HepG2 (cell line): ENCODE measurements around the gene RGP1. TPM values are rescaled to one million over a fixed set of nuclear protein-coding genes. Genes with fewer than 3 reads are reported as not detected.
A peak's percentile ranks its signal among the peaks of the same experiment; 100 is the strongest.

Experiments
- CHD2 ChIP-seq: IDR thresholded peaks from 2 replicates; pipeline ENCODE4 v1.6.1; 2011; ENCODE audit warnings: low read depth, low read length, improper control_type of control experiment
- ELF1 ChIP-seq: sonication (generic); formaldehyde crosslinking; IDR thresholded peaks from 2 replicates; pipeline ENCODE4 v1.4.0; 2020; ENCODE audit warnings: missing genetic modification reagents
- FUBP1 ChIP-seq: sonication (generic); formaldehyde crosslinking; IDR thresholded peaks from 2 replicates; pipeline ENCODE4 v1.5.1; 2020; ENCODE audit warnings: missing genetic modification reagents, mild to moderate bottlenecking, borderline replicate concordance
- GTF3A ChIP-seq: sonication (generic); formaldehyde crosslinking; conservative IDR thresholded peaks from 2 replicates; pipeline ENCODE4 v1.4.0; 2020; ENCODE audit warnings: mild to moderate bottlenecking, missing genetic modification reagents
- JUNB ChIP-seq: sonication (generic); formaldehyde crosslinking; IDR thresholded peaks from 2 replicates; pipeline ENCODE4 v1.8.0; 2022; ENCODE audit warnings: missing genetic modification reagents, mild to moderate bottlenecking, borderline replicate concordance
- MBNL3 ChIP-seq: fragments of 250-450 bp; sonication (Bioruptor Pico); conservative IDR thresholded peaks from 2 replicates; pipeline ENCODE4 v1.8.0; 2022; ENCODE audit warnings: mild to moderate bottlenecking, inconsistent platforms
- MEIS2 ChIP-seq: sonication (generic); formaldehyde crosslinking; IDR thresholded peaks from 2 replicates; pipeline ENCODE4 v1.9.0; 2021; ENCODE audit warnings: mild to moderate bottlenecking, missing genetic modification reagents
- NFIB ChIP-seq: sonication (generic); formaldehyde crosslinking; IDR thresholded peaks from 2 replicates; pipeline ENCODE4 v1.9.0; 2021; ENCODE audit warnings: missing genetic modification reagents, mild to moderate bottlenecking, borderline replicate concordance
- NR2F2 ChIP-seq: IDR thresholded peaks from 2 replicates; pipeline ENCODE4 v1.6.1; 2012; ENCODE audit warnings: low read depth, inconsistent platforms, borderline replicate concordance
- PLRG1 ChIP-seq: fragments of 450-650 bp; conservative IDR thresholded peaks from 2 replicates; pipeline ENCODE4 v1.6.1; 2016
- SAP130 ChIP-seq: IDR thresholded peaks from 2 replicates; pipeline ENCODE4 v1.6.1; 2016; ENCODE audit warnings: low read depth
- SIN3B ChIP-seq: fragments of 150-350 bp; IDR thresholded peaks from 2 replicates; pipeline ENCODE4 v1.6.1; 2014; ENCODE audit warnings: low read length
- THAP7 ChIP-seq: sonication (generic); formaldehyde crosslinking; IDR thresholded peaks from 2 replicates; pipeline ENCODE4 v1.8.1; 2023; ENCODE audit warnings: mild to moderate bottlenecking, missing genetic modification reagents
- ZBTB4 ChIP-seq: sonication (generic); formaldehyde crosslinking; IDR thresholded peaks from 2 replicates; pipeline ENCODE4 v1.4.0; 2020; ENCODE audit warnings: missing genetic modification reagents, mild to moderate bottlenecking, borderline replicate concordance
- ZFP41 ChIP-seq: sonication (generic); formaldehyde crosslinking; IDR thresholded peaks from 2 replicates; pipeline ENCODE4 v1.4.0; 2020; ENCODE audit warnings: mild to moderate bottlenecking, missing genetic modification reagents, borderline replicate concordance
- ZFP62 ChIP-seq: sonication (generic); formaldehyde crosslinking; IDR thresholded peaks from 2 replicates; pipeline ENCODE4 v1.4.0; 2020; ENCODE audit warnings: missing genetic modification reagents
- ZNF235 ChIP-seq: sonication (generic); formaldehyde crosslinking; IDR thresholded peaks from 2 replicates; pipeline ENCODE4 v1.8.1; 2023; ENCODE audit warnings: mild to moderate bottlenecking, missing genetic modification reagents, borderline replicate concordance
- ZNF431 ChIP-seq: sonication (generic); formaldehyde crosslinking; IDR thresholded peaks from 2 replicates; pipeline ENCODE4 v1.9.0; 2022; ENCODE audit warnings: missing genetic modification reagents, low read depth, mild to moderate bottlenecking, borderline replicate concordance
- ZNF496 ChIP-seq: sonication (generic); formaldehyde crosslinking; IDR thresholded peaks from 2 replicates; pipeline ENCODE4 v1.8.1; 2023; ENCODE audit warnings: mild to moderate bottlenecking, moderate library complexity, missing genetic modification reagents; ENCODE audit not compliant: insufficient replicate concordance
- ZNF7 ChIP-seq: IDR thresholded peaks from 2 replicates; pipeline ENCODE4 v1.6.1; 2016; ENCODE audit warnings: missing biosample characterization, missing genetic modification reagents
- ZSCAN30 ChIP-seq: sonication (generic); formaldehyde crosslinking; IDR thresholded peaks from 2 replicates; pipeline ENCODE4 v1.5.0; 2020; ENCODE audit warnings: mild to moderate bottlenecking, missing genetic modification reagents
- ZZZ3 ChIP-seq: sonication (generic); formaldehyde crosslinking; IDR thresholded peaks from 2 replicates; pipeline ENCODE4 v1.4.0; 2020; ENCODE audit warnings: missing genetic modification reagents, mild to moderate bottlenecking, borderline replicate concordance
- polyA plus RNA-seq, 8 experiments: library from polyadenylated mRNA; depleted of rRNA in 3 of 8; stranded (reverse) in 7 of 8; unstranded in 1 of 8; fragments of >200 nt; fragmentation: Illumina TruSeq in 4 of 8; extraction: Trizol in 4 of 8; gene quantifications; 2 replicates each; pipeline versions ENCODE4 v1.2.1 to v1.2.3, GENCODE V29; 2011 to 2016; ENCODE audit warnings: low read depth in 4 of 8, missing spikeins in 1 of 8, mixed read lengths in 1 of 8; ENCODE audit not compliant: insufficient read depth in 1 of 8
- total RNA-seq, 5 experiments: library from RNA; depleted of rRNA; stranded (reverse); fragments of >200 nt; fragmentation: Illumina TruSeq; extraction: Trizol; gene quantifications; 2 replicates each; pipeline ENCODE4 v1.2.3, GENCODE V29; 2016; ENCODE audit warnings: low read depth in 1 of 5
- TF ChIP-seq, protein P1 (sequence below): sonication (generic); formaldehyde crosslinking; IDR thresholded peaks from 2 replicates; pipeline ENCODE4 v1.4.0; 2020; ENCODE audit warnings: mild to moderate bottlenecking, low read depth, missing genetic modification reagents

The RGP1 gene
- total and polyA plus RNA-seq, 2 of the 13 experiments (the other 11 are each of a cell fraction or from before 2014, with no cell fraction given): 12.7 to 21.0 TPM

DNA sequence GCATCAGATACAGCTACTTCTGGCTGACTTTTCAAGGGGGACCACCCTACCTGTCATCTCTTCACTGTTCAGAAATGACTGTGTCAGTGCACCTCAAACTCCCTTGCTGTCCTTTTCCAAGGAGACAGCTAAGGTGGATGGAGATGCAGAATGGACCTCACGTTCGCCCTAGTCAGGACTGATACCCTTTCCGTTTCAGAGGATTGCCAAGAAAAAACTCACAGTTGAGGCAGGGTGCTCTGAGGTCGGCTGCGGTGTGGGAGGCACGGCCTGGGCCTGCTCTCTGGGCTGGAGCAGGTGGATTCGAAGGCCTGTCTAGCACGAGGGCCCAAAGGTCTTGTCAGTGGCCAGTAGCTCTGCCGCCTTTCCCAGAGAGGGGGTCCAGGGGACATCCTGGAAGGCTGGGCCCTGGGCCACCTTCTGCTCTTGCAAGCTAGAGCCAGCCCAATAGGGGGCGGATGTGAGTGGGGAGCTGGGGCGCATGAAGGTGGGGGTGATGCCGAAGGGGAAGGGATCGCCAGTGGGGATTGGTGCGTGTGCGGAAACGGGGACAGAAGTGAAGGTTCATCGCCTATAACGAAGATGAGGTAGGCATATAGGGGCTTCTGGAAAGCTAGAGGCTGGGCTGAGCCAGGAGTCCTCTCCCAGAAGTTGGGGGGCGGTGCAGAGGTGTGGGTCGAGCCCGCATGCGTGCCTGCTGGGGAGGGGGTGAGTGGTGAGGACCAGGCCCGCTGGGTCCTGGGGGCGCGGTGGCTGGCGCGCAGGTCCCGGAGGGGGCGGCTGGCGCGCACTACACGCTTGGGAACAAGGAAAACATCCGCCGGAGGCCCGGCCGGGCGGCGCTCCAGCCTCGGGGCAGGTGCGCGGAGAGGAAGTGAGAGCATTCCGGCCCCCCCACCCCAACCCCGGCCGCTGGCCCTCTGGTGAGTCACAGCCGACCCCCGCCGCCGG is 7.5 kb downstream of the RGP1 start (continued):
- TF ChIP-seq ZBTB4 (CRISPR knock-in tag): 0 out of 2 replicates have a peak, but pooled peaks have one; percentile 54
- TF ChIP-seq ZNF496 (CRISPR knock-in tag): no peak
- no peak for TF ChIP-seq ZFP62 (CRISPR knock-in tag)
- no peak for TF ChIP-seq FUBP1
- TF ChIP-seq JUNB (CRISPR knock-in tag): no peak
- TF ChIP-seq MBNL3 (CRISPR knock-in tag): no peak
- TF ChIP-seq ZNF7 (CRISPR knock-in tag): no peak
- TF ChIP-seq GTF3A (CRISPR knock-in tag): no peak
- TF ChIP-seq ZNF235: 0 out of 2 replicates have a peak, but pooled peaks have one; percentile 73
- TF ChIP-seq, protein P1, sequence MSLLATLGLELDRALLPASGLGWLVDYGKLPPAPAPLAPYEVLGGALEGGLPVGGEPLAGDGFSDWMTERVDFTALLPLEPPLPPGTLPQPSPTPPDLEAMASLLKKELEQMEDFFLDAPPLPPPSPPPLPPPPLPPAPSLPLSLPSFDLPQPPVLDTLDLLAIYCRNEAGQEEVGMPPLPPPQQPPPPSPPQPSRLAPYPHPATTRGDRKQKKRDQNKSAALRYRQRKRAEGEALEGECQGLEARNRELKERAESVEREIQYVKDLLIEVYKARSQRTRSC (CRISPR knock-in tag): no peak
- TF ChIP-seq NR2F2: no peak
- TF ChIP-seq THAP7 (CRISPR knock-in tag): 0 out of 2 replicates have a peak, but pooled peaks have one; percentile 43
- TF ChIP-seq NFIB: no peak; the same call in 1 of the 2 replicates
- TF ChIP-seq PLRG1: no peak
- TF ChIP-seq SIN3B: no peak
- TF ChIP-seq ELF1 (CRISPR knock-in tag): peak; percentile 22; the same call in 1 of the 2 replicates
- TF ChIP-seq CHD2: no peak
- TF ChIP-seq SAP130 (CRISPR knock-in tag): peak; percentile 75
- no peak; the same call in 1 of the 2 replicates for TF ChIP-seq ZZZ3 (CRISPR knock-in tag)
- TF ChIP-seq MEIS2 (CRISPR knock-in tag): peak; percentile 74
- TF ChIP-seq ZSCAN30 (CRISPR knock-in tag): peak; percentile 84; the same call in 1 of the 2 replicates
- TF ChIP-seq ZFP41 (CRISPR knock-in tag): no peak
- no peak for TF ChIP-seq ZNF431
